NT2/D1 (cell line): ENCODE measurements around the gene NTRK3.

Experiments used
- SUZ12 ChIP-seq: IDR thresholded peaks from 2 replicates; pipeline ENCODE4 v1.6.1; 2011; ENCODE audit not compliant: insufficient read length, insufficient read depth; ENCODE audit errors: extremely low read depth
- YY1 ChIP-seq: IDR thresholded peaks from 2 replicates; pipeline ENCODE4 v1.6.1; 2011; ENCODE audit not compliant: insufficient read length, insufficient read depth
- ZNF274 ChIP-seq: IDR thresholded peaks from 2 replicates; pipeline ENCODE4 v1.6.1; 2011; ENCODE audit warnings: mild to moderate bottlenecking, low read depth, low read length

- no peak for TF ChIP-seq YY1
- no peak for TF ChIP-seq ZNF274
- TF ChIP-seq SUZ12 = no peak
Measured at GRCh38 chr15:87917480-87917879, 339.1 kb downstream of the NTRK3 start.
